A549 (cell line): ENCODE results near the gene RPH3AL.

Experiments
- CEBPB ChIP-seq, 2 experiments: fragments of >200 bp in 1 of 2; sonication (Bioruptor Twin) in 1 of 2; formaldehyde crosslinking in 1 of 2; IDR thresholded peaks; 2 replicates each; pipeline ENCODE4 v1.6.1; 2012 to 2016
- CTCF ChIP-seq: fragments of >200 bp; sonication (Bioruptor Twin); formaldehyde crosslinking; IDR thresholded peaks from 3 replicates; pipeline ENCODE4 v1.5.1; 2016
- JUNB ChIP-seq: fragments of >200 bp; sonication (Bioruptor Twin); formaldehyde crosslinking; IDR thresholded peaks from 2 replicates; pipeline ENCODE4 v1.6.1; 2016
- MAFK ChIP-seq: fragments of 450-650 bp; IDR thresholded peaks from 2 replicates; pipeline ENCODE4 v1.6.1; 2014; ENCODE audit not compliant: partially characterized antibody
- POLR2A ChIP-seq: IDR thresholded peaks from 2 replicates; pipeline ENCODE4 v1.6.1; 2012; ENCODE audit warnings: mild to moderate bottlenecking, low read length
- REST ChIP-seq: fragments of 200-600 bp; sonication (generic); IDR thresholded peaks from 2 replicates; pipeline ENCODE4 v1.6.1; 2016; ENCODE audit warnings: antibody characterized with exemption, mild to moderate bottlenecking, moderate library complexity

DNA sequence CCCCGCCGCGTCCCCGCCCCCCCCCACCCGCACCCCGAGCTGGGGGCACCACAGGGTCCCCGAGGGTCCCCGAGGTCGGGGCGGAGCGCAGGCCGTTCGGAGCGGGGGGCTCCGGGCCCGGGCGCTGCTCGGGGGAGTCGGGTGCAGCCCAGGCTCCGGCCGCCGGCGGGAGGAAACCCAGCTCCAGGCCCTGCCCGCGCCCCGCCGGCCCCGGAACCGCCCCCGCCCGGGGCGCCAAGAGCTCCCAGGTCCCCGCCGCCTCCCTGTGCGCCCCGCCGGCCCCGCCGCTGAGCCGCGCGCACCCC lies 33.2 kb upstream of the RPH3AL start:
- TF ChIP-seq JUNB (no peak), REST (no peak), CEBPB (IDR thresholded peaks at IDR 0.05) (no peak), CTCF (no peak), POLR2A (no peak), MAFK (no peak)
